NOMO-1 treated with dmso at 0.1 percent for 144 hours (cell line): ENCODE data around the gene DBN1.

Experiments used
- DNase-seq: peaks from one replicate; lab custom pipeline; 2025; ENCODE audit not compliant: unreplicated experiment; lab: John Stamatoyannopoulos, UW

DBN1 gene

DNA sequence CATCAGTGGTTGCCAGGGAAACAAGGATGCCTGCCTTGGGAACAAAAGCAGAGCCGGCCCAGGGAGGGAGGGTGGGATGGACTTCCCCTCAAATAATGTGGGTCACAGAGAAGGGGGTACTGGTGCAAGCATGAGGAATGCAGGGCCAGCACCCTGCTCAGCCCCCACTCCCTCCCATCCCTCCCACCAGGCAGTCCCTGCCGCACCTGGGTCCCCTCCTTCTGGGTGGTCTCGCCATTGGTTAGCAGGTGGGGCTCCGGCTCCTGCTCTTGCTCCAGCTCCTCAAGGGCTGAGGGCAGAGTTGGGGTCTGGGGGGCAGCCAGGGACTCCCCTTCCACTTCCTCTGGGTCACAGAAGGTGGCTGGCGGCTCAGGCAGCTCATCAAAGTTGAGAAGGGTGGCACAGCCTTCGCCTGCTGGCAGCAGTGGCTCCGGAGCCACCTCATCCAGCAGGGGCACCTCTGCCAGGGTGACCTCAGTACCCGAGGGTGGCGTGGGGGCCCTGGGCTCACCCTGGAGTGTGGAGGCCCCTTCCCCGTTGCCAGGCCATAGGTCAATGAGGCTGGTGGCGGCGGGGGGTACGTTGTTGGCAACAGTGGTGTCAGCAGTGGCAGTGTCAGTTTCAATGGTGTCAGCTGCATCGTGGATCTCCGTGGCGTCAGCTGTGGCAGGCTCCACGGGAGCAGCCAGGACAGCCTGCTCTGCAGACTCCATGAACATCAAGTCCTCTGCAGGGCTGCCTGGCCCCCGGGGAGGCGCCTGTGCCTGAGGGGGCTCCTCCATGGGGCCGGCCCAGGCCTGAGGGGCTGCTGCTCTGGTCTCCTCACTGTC, 15.4 kb downstream of the DBN1 start:
- DNase-seq: no peak

- DNase-seq: peak; percentile 81
These were observed 16.2 kb downstream of the DBN1 start for GRCh38 chr5:177456976-177457851.

DNA sequence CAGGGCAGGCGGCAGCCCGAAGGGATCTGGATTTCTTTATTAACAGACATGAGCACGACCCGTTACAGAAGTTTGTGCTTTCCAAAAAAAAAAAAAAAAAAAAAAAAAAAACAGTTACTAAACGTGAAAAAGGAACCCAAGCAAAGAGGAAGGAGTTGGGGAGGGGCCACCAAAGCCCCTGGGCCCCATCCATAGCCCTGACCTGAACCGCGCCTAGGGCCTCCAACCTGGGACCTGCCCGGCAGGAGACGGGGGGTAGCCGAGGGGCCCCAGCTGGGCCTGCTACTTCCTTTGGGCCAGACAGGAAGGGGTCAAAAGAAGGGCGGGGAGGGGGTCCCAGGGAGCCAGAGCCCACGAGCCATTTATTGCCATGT, 16.9 kb downstream of the DBN1 start:
- DNase-seq: no peak

DNA sequence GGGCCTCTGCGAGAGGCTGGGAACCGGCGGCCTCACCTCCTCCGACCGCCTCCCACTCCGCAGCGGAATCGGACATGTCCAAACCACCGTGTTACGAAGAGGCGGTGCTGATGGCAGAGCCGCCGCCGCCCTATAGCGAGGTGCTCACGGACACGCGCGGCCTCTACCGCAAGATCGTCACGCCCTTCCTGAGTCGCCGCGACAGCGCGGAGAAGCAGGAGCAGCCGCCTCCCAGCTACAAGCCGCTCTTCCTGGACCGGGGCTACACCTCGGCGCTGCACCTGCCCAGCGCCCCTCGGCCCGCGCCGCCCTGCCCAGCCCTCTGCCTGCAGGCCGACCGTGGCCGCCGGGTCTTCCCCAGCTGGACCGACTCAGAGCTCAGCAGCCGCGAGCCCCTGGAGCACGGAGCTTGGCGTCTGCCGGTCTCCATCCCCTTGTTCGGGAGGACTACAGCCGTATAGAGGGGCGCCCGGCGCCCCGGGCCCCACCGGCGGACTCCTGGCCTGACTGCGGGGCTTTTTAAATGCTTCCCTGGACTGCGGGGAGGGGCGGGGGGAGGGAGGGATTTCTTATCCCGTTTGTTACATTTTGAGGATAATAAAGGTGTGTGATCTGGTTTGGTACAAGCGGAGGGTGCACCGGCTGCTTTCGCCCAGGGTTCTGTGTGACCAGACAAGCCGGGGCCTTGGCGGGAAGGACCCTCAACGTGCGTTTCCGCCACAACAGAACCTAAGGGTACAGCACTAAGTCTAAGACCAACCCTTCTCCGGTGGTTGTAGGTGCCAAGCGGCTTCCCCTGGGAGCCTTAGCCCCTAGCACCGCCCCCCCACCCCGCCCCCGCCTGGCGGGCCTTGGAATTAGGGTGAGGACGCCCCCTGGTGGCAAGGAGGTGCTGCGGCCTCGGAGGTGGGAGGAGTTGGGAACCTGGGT, 17.5 kb downstream of the DBN1 start:
- DNase-seq: peak; percentile 79

- DNase-seq: peak; percentile 55
These were observed 18.3 kb downstream of the DBN1 start for GRCh38 chr5:177455036-177455660.

GRCh38 chr5:177454397-177455035, 18.9 kb downstream of the DBN1 start:
- peak; percentile 85 for DNase-seq

GRCh38 chr5:177453852-177454396, 19.5 kb downstream of the DBN1 start:
- DNase-seq: no peak

- no peak for DNase-seq
These were observed 20.5 kb downstream of the DBN1 start for GRCh38 chr5:177452688-177453638.

DNA sequence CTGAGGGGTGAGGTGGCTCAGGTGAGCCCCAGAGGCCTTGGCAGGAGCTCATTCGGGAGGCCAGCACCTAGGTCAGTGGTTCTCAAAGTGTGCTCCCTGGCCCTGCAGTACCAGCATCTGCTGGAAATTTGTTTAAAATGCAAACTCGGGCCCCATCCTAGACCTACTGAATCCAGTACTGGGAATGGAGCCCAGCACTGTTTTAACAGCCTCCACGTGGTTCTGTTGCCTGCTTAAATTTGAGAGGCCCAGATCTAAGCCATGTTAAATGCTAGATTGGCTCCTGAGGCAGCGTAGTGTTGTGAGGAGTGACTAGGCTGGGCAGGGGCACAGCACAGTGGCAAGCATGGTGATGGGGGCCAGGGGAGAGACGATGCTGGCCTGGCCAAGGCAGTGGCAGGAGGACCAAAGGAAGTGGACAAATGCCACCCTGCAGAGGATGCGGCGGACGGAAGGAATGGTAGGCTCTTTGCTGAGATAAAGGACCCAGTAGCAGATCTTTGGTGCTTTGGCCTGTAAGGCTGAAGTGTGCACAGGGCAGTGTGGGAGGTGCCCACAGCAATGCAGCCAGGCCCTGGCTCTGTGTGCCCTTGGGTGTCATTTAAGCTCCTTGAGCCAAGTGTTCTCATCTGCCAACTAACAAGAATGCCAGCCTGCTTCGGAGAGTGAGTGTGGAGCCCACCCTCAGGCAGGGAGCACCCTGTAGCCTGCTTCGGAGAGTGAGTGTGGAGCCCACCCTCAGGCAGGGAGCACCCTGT, 22.6 kb downstream of the DBN1 start:
- no peak for DNase-seq

GRCh38 chr5:177449140-177450061, 24.0 kb downstream of the DBN1 start:
- DNase-seq: no peak

DNA sequence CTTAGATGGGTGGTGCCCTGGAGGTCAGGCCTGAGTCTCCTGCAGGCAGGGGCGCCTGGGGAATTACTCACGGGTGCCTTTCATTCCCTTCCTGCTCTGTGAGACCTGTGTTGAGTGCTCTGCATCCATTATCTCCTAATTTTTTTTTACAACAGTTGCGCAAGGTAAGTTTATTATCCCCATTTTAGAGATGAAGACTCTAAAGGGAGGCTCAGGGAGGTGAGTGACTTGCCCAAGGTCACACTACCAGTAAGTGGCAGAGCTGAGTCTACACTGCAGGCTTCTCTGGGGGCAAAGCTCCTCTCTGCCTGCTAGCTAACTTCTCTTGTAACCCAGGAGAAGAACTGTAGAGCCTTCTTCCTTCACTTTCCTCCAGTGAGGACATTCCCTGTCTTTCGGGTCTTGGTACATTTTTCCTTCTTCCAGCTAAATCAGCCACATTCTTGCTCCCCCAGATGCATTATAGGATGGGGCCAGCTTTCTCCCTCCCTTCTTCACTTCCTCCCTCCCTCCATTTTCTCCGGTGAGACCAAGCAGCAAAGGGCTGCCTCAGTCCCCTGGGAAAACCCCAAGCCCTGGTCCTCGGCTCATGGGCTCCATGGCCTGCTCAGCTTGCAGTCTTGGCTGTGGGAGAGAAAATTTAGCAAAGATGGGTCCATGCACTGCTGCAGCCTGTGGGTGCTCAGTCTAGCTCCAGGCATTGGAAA, 25.0 kb downstream of the DBN1 start:
- no peak for DNase-seq

DNA sequence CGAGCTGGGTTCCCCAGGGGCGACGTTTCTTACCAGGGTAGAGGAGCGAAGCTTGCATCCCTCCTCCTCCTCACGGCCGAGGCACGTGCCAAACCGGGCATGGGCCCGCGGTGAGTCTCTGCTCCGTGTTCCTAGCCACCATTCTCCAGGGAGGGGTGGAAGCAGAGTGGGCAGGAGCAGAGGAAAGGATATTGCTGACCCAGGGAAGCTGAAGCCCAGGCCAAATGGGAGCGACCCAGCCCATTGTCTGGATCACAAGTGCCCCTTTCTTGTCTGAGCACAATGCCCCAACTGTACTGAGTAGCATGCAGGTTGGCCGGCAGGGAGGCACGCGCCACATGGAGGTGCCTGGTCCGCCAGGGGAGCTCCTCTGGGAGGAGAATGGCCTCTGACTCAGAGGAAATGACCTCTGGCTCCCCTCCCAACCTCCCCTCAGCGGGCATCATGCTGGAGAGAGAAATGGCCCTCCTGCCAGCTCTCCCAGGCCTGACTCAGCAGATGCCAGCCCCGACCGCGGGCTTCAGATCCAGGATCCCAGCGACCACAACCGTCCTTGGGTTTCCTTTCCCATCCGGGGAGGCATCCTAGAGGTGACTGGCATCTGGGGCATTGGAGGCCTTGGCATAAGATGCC, 25.7 kb downstream of the DBN1 start:
- no peak for DNase-seq

GRCh38 chr5:177447066-177447610, 26.3 kb downstream of the DBN1 start:
- no peak for DNase-seq

GRCh38 chr5:177446200-177447065, 27.0 kb downstream of the DBN1 start, which contains the start of gene PRR7:
Gene PRR7 (plus strand): TSS chr5:177446814. CDS start chr5:177455068, 8,254 bp downstream.
- peak; percentile 43 for DNase-seq

- DNase-seq: no peak
These were observed 27.6 kb downstream of the DBN1 start for GRCh38 chr5:177445917-177446199.
